Measurements from ENCODE around the gene EPC2.

Gene EPC2

DNA sequence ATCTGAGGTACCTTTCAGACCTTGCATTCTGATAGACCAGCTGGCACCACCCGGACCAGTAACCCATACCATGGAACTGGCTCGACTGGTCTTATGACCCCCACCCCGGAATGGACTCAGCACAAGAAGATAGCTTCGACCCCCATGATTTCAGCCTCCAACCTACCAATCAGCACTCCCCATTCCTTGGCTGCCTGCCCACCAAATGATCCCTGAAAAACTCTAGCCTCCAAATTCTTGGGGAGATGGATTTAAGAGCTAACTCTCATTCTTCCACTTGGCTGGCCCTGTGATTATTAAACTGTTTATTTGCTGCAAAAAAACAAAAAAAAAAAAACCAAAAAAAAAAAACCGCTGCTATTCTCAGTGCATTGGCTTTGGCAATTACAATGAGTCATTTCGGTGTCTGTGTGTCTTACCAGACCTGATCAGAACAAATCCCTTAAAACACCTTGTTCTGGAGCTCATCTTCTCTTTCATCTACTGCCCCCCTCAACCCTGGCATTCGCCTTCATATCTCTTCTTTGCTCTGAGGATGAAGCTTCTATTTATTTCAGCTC, 170.4 kb downstream of the EPC2 start:
- DNase-seq: no peak

DNA sequence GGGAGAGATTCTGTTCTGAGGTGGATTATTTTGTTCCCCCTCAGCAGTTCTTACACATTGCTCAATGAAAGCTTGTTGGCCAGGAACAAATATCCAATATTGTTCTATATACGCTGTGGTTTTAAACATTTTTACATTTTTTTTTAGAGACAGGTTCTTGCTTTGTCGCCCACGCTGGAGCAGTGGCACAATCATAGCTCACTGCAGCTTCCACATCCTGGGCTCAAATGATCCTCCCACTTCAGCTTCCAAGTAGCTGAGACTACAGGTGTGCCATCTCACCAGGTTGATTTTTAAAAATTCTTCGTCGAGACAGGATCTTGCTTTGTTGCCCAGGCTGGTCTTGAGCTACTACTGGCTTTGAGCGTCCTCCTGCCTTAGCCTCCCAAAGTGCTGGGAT, 171.6 kb downstream of the EPC2 start:
- DNase-seq: no peak

DNA sequence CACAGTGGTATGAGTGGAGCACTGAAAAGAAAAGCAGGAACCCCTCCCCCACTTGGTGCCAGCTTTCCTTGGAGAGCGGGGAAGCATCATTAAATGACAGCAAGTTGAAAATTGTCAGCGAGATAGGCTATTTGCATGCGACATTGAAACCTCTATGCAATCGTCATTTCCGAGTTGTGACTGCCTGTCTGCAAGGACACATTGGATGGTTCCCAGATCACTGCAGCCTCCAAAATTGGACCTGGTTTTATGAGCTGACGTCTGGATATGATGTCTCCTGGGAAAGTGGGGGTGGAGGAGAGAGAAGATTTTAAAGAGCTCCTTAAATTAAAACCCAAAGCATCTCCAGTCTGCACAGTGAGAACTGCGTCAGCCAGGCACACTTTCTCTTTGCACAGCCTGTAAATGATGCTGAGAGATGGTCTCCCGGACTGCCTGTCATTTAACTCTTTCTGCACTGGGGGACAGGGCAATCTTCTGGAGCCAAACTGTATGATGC, 172.7 kb downstream of the EPC2 start:
- DNase-seq: no peak

DNA sequence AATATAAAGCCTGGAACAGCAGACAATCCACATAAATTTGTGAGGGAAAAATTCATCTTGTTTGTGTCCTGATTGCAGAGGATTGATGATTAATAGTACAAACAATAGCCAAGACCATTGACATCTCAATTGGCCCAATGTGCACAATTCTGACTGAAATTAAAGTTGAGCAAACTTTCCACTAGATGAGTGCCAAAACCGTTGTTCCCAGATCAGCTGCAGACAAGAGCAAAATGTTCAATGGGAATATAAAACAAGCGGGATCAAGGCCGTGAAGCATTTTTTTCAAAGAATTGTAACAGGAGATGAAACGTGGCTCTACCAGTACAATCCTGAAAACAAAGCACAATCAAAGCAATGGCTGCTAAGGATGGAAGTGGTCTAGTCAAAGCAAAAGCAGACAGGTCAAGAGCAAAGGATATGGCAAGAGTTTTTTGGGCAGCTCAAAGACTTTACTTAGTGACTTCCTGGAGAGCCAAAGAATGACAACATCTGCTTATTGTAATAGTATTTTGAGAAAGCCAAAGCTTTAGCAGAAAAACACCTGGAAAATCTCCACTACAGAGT, 174.6 kb downstream of the EPC2 start:
- DNase-seq: no peak

DNA sequence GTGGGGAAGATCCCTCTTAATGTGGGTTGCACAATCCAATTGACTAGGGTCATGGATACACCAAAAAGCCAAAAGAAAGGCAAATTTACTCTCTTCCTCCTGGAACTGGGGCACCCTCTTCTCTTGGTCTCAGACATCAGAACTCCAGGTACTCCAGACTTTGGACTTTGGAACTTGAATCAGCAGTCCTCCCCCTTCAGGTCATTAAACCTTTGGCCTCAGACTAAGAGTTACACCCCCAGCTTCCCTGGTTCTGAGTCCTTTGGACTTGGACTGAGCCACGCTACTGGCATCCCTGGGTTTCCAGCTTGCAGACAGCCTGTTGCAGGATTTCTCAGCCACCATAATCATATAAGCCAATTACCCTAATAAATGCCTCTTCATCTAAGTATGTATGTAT, 179.6 kb downstream of the EPC2 start:
- DNase-seq: no peak

DNA sequence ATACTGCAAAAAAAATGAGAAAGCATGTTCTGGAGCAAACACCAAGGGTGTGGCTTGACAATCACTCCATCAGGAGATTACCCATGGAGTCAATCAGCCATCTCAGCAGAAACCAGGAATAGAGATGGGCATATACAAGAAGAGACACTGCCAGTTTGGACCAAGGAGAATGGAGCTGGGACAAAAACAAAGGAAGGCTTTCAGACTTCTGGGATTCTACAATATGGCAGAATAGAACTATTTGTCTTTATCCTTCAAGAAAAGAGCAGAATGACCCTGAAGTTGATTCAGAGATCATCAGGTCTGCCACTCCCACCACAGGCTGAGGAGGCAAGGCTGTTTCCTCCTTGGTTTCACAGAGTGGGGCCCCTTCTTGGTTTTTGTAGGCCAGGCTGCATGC, 182.2 kb downstream of the EPC2 start:
- no peak for DNase-seq

DNA sequence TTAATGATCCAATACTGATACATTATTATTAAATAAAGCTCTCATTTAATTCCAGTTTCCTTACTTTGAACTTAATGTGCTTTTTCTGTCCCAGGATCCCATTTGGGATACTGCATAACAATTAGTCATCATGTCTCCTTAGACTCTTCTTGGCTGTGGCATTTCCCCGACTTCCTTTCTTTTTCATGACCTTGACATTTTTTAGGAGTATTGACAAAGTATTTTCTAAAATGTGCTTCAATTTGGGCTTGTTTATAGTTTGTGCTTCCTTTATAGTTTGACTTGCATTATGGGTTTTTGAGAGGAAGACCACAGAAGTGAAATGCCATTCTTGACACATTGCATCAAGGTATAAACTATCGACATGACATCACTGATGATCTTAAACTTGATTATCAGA, 184.4 kb downstream of the EPC2 start:
- no peak for DNase-seq

DNA sequence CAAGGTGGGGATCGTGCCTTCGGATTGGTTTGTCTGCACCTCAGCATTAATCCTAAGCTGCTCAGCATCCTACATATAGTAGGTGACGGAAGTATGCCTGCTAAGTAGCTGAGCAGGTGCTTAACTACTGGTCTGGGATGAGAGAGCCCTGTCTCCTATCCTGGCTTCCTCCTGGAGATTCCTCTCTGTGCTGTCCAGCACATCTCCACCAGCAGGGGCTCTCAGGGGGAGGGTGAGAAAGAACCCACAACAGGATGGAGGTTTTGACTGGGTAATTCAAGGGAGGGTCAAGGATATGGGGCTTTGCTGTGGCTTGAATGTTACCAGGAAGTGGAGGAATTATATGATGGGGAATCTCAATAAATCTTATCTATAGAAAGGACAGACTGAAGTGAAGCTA, 185.1 kb downstream of the EPC2 start:
- no peak for DNase-seq

DNA sequence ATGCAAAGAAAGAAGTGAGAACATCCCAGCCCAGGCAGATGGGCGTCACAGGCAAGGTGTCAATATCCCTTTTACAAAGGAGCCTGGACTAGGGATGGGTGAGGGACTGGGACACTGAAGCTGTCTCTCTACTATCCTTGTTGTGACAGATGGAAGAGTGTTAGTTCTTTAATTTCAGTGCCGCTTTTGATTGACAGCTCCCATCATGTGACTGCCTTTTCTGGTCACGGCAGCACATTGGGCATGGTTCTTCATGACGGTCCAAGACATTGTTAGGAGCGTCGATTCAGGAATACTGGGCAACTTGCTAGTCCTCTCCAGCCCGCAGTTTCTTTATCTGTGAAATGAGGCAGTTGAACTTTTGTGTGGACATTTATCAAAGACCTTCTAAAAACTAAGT, 188.1 kb downstream of the EPC2 start:
- DNase-seq: no peak

Measured in suppressor macrophage (primary cell).